Activated naive CD4-positive, alpha-beta T cell treated with anti-CD3 and anti-CD28 coated beads, Interleukin-2, amount 50 U/mL, for 72 hours (primary cell): Measurements from ENCODE around the gene DIO3. TPM values are rescaled to one million over a fixed set of nuclear protein-coding genes. Genes with fewer than 3 reads are reported as not detected.
"Not testable (repeated sequence)": the region's sequence is repeated elsewhere in the genome, so short reads cannot be mapped to it uniquely, and the experiment has no call there.

ENCODE experiments used
- ATAC-seq, 2 donors: fragments of 150-1000 bp; cut with Tn5 transposase; 2 replicates each; pipeline ENCODE4 v1.10.0; 2021; ENCODE audit warnings: mild to moderate bottlenecking in 2 of 2, moderate library complexity in 2 of 2
- DNase-seq, 2 donors: peaks; one replicate each; pipeline ENCODE4 v3.0.0; 2021 to 2022; ENCODE audit warnings: low spot score in 2 of 2
- H3K27ac Mint-ChIP-seq, 2 donors: one replicate each; pipeline ENCODE4 v1.8.0; 2022; ENCODE audit warnings: mild to moderate bottlenecking in 2 of 2, mixed read lengths in 2 of 2
- H3K36me3 Mint-ChIP-seq, 2 donors: one replicate each; pipeline ENCODE4 v1.8.0; 2022; ENCODE audit warnings: mixed read lengths in 2 of 2
- H3K9me3 Mint-ChIP-seq, 2 donors: one replicate each; pipeline ENCODE4 v1.8.0; 2022; ENCODE audit warnings: mixed read lengths in 2 of 2
- total RNA-seq, 2 donors: library from RNA; stranded (reverse); gene quantifications; one replicate each; pipeline ENCODE4 v1.2.3, GENCODE V29; 2022

The DIO3 gene
- total RNA-seq, 2 donors from 2014 or later, result not detected

DNA sequence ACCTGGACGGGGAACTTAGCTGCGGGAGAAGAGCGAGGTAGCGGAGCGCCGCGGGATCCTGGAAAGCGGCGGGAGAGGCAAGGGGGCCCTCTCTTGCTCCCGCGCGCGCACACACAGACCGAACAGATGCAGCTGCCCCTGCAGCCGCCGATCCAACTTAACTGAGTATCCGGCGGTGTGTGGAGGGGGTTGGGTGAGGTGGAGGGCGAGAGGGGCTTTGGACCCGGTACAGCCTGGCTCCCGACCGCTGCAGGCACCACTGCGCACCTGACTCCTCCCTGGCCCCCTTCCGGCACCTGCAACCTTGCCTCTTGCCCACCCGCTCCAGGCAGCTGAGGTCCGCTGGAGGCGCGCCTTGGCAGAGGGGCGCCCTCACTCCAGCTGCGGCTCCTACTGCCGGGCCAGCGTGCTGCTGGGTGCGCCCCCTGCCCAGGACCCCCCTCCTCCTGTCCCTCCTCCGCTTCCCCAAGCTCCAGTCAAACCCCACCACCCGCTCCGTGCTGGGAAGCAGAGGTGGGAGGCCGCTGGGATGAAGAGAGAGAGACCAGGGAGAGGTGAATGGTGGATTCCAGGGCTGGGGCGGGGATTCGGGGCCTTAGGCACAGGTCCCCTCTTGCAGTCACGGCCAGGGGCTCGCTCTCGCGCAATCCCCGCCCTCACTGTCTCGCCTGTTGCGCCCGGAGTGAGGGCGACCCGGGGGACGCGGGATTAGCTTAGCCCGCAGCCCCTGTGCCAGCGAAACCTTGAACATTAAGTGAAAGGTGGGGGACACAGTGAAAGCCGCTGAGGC lies 2.6 kb downstream of the DIO3 start:
- ATAC-seq (no peak), DNase-seq (no peak)
- Mint-ChIP-seq H3K9me3 (peaks cover 0 to 3% of the 10 kb centered on the region in 2 donors), H3K27ac (no peak overlapping the region), H3K36me3 (peaks cover 21 to 24% of the 10 kb centered on the region in 2 donors)

GRCh38 chr14:101564444-101564776 lies 3.1 kb downstream of the DIO3 start:
- peaks cover 0 to 3% of the 10 kb centered on the region in 2 donors for H3K9me3 Mint-ChIP-seq
- DNase-seq, result no peak
- no peak for ATAC-seq
- no peak overlapping the region for H3K27ac Mint-ChIP-seq
- peaks cover 21 to 24% of the 10 kb centered on the region in 2 donors for H3K36me3 Mint-ChIP-seq

DNA sequence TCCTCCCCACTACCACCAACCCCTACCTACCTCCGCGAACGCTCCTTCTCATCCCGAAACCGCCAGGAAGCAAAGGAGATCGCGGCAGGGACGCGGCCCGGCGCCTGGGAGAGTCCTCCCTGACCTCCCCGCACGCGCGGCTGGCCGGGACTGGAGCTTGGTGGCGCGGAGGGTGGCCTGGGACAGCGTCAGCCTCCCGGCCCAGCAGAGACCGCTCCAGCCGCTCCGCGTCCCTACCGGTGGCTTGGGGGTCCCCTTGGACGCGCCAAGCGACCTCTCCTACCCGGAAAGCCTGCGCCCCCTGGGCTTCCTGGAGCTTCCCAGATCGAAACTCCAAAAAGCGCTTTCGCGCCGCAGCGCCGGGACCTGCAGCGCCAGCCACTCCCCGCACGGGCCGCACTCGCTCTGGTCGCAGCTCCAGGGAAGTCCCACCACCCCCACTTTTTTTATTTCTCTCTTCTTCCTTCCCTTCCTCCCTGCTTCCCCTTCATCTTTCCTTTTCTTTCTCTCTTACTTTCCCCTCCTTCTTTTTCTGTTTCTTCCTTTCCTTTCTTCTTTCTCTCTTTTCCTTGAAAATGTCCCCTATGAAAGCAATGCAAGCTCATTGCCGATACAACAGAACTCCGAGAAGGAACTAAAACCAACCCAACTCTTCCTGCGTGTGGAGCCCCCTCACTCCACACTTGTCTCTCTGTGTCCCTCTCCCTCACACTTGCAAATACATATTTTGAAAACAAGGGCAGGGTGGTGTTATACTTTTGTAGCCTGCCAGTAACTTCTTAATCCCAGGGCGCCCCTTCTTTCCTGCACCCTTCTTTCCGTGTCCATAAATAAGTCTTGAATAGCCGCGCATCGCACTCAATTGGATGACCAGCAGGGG lies 3.8 kb downstream of the DIO3 start:
- Mint-ChIP-seq H3K36me3 (peaks cover 21 to 24% of the 10 kb centered on the region in 2 donors), H3K9me3 (peaks cover 0 to 3% of the 10 kb centered on the region in 2 donors), H3K27ac (no peak overlapping the region)
- ATAC-seq (no peak), DNase-seq (no peak)

GRCh38 chr14:101567252-101567651 lies 6.0 kb downstream of the DIO3 start:
- Mint-ChIP-seq H3K9me3 (no peaks in the 10 kb centered on the region), H3K27ac (no peak overlapping the region), H3K36me3 (peaks cover 12 to 14% of the 10 kb centered on the region in 2 donors)
- no peak for DNase-seq
- ATAC-seq, result no peak

DNA sequence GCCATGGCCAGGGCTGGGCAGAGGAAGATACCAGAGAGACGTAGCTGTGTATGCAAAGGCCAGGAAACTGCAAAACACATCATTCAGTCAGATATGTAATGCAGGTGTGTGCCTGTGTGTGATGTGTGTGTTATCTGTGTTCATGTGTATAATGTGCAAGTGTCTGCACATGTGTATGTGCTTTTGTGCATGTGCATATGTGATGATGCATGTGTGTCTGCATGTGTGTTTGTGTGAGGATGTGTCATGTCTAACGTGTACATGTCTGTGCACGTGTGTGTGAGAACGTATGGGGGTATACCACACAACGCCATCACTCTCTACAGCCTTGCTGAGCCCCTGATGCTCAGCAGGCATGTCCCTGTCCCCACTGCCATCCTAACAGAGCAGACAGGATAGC lies 9.7 kb downstream of the DIO3 start:
- ATAC-seq (no peak), DNase-seq (no peak)
- Mint-ChIP-seq H3K27ac (no peak overlapping the region), H3K36me3 (no peaks in the 10 kb centered on the region), H3K9me3 (no peaks in the 10 kb centered on the region)

GRCh38 chr14:101572526-101572925 lies 11.2 kb downstream of the DIO3 start:
- H3K27ac Mint-ChIP-seq, ATAC-seq, H3K36me3 Mint-ChIP-seq, DNase-seq, H3K9me3 Mint-ChIP-seq: not testable (repeated sequence)

DNA sequence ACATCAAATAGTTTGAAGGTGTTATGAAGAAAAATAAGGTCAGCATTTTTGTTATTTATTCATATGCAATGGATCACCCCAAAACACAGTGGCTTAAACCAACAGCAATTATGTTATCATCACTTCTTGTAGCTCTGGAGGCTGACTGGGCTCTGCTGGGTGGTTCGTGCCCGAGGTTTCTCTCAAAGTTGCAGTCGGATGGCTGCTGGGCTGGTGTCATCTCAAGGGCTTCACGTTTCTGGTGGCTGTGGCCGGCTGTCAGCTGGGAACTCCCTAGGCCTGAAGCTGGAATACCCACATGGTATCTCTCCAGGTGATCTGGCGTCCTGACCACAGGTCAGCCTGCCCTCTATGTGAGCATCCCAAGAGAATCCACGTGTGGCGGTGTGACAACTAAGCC lies 12.0 kb downstream of the DIO3 start:
- no peak overlapping the region for H3K27ac Mint-ChIP-seq
- no peaks in the 10 kb centered on the region for H3K36me3 Mint-ChIP-seq
- DNase-seq (no peak), ATAC-seq (no peak)
- no peaks in the 10 kb centered on the region for H3K9me3 Mint-ChIP-seq

DNA sequence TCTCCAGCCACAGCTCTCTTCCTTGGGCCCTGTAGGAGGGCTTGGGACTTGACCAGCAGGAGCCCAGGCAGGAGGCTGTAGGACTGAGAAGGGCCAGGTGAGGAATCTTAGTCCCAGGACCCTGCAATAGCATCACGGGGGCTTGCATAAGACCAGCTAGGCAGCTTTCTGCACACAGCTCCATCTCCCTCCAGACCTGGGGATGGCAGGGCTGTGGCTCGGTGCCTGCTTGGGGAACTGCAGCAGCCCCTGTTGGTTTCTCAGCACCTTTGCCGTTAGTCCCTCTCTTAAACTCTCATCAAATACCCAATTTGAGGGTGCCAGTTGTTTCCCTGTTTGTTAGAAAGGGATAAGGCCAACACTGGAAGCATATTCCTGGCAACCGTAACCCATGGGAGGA lies 14.3 kb downstream of the DIO3 start:
- no peaks in the 10 kb centered on the region for H3K9me3 Mint-ChIP-seq

DNA sequence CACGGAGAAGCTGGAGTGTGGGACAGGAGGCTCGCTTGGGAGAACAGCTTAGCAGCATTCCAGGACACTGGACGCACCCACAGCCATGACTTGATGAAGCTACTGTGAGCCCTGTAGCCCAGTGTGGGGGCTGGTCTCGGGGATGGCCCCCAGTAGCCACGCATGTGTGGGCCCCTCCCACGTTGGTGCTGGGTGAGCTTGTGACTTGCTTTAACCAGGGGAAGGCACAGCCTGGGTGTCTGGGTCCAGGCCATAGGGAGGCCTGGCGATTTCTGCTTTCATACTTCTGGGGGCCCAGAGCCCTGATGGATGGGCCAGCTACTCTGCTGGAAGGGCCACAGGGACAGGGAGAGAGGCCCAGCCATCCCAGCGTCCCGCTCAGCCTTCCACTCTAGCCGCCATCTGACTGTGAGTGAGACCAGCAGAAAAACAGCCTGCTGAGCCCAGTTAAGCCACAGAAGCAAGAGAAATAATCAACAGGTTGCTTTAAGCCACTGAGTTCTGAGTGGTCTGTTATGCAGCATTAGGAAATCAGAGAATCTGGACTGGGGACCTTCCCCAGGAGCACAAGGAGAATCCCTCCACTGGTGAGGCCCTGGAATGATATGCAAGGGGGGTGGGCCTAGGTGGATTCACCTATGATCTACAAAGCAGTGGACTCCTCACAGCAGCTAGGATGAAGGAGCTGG lies 16.1 kb downstream of the DIO3 start:
- Mint-ChIP-seq H3K36me3 (no peaks in the 10 kb centered on the region), H3K9me3 (no peaks in the 10 kb centered on the region), H3K27ac (no peak overlapping the region)
- DNase-seq (no peak), ATAC-seq (no peak)

More for the DNA sequence above, 14.3 kb downstream of the DIO3 start:
- Mint-ChIP-seq H3K36me3 (no peaks in the 10 kb centered on the region), H3K27ac (no peak overlapping the region)
- ATAC-seq (no peak), DNase-seq (no peak)

DNA sequence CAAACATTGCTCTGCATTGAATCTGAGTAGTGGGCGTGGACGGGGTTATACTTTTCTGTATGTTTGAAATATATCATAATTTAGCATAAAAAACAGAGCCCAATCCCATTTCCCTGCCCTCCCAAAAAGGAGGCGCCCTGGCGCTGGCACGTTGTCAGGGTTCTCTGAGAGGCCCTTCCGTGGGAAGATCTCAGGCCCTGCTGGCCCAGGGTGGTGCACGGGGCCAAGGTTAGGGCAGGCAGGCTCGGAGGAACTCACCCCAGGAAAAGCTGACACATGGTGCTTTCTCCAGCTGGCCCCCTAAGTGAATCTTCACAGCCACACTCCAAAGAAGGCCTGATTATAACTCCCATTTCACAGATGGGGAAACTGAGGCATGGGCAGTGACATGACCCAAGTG lies 17.2 kb downstream of the DIO3 start:
- DNase-seq (no peak), ATAC-seq (no peak)
- Mint-ChIP-seq H3K9me3 (no peaks in the 10 kb centered on the region), H3K27ac (no peak overlapping the region), H3K36me3 (no peaks in the 10 kb centered on the region)

DNA sequence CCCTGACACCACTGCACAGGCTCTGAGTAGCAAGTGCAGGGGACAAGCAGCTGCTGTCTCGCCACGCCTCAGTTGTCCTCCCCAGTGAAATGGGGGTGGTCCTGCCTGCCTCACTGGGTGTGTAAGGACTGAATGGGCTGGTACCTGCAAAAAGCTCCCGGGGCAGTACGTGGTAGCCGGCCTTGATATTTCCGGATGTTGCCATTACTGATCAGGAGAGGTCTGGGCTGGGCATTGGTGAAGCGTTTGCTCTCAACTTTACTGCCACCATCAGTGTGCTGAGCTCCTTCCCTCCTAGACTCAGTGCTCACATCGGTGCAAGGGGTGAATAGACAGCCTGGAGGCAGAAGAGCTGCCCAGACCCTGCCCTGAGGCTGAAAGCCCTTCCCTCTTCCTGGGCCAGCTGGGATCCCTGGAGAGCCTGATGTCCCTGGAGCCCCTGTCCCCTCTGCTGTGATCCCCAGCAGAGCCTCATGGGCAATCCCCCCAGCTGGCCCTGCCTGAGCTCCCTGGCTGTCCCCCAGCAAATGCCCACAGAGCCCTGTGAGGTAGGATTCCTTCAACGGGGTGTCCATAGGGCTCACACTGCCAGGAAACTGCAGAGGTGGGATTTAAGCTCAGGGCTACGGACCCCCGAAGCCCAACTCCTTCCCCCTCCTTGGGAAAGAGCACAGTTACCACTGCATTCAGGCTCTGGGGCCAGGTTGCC lies 18.2 kb downstream of the DIO3 start:
- Mint-ChIP-seq H3K36me3 (no peaks in the 10 kb centered on the region), H3K9me3 (no peaks in the 10 kb centered on the region), H3K27ac (no peak overlapping the region)
- ATAC-seq (no peak), DNase-seq (no peak)

GRCh38 chr14:101581806-101582205 lies 20.5 kb downstream of the DIO3 start:
- no peaks in the 10 kb centered on the region for H3K9me3 Mint-ChIP-seq
- no peaks in the 10 kb centered on the region for H3K36me3 Mint-ChIP-seq
- DNase-seq (no peak), ATAC-seq (no peak)
- H3K27ac Mint-ChIP-seq, result no peak overlapping the region

- Mint-ChIP-seq H3K9me3 (no peaks in the 10 kb centered on the region), H3K36me3 (no peaks in the 10 kb centered on the region), H3K27ac (no peak overlapping the region)
- ATAC-seq, result no peak
- DNase-seq, result no peak
Observed at GRCh38 chr14:101582294-101582693, 21.0 kb downstream of the DIO3 start.

- Mint-ChIP-seq H3K9me3 (no peaks in the 10 kb centered on the region), H3K27ac (no peak overlapping the region), H3K36me3 (no peaks in the 10 kb centered on the region)
- DNase-seq (no peak), ATAC-seq (no peak)
Observed at GRCh38 chr14:101583006-101583714, 21.9 kb downstream of the DIO3 start.

DNA sequence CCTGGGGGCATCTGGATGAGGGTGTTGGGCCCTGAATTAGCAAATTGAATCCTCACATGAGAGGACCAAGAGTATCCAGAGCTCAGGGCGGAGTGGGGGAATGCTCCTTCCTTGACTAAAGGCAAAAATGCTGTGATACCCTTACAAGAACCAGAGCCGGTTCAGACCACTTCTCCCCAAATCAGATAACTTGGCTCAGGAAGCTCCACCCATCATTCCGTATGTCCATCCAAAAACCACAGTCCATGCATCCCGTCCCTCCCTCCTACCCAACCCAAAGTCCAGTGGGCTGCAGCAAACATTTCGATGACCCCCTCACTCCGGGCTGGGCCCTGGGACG lies 22.4 kb downstream of the DIO3 start:
- DNase-seq, result no peak
- Mint-ChIP-seq H3K36me3 (no peaks in the 10 kb centered on the region), H3K9me3 (no peaks in the 10 kb centered on the region), H3K27ac (no peak overlapping the region)
- no peak for ATAC-seq
